ENCODE results near the gene UPK3A. TPM values are rescaled to one million over a fixed set of nuclear protein-coding genes. Genes with fewer than 3 reads are reported as not detected.
A peak's percentile ranks its signal among the peaks of the same experiment; 100 is the strongest.

The UPK3A gene
- total RNA-seq, 2 donors from 2014 or later = not detected

DNA sequence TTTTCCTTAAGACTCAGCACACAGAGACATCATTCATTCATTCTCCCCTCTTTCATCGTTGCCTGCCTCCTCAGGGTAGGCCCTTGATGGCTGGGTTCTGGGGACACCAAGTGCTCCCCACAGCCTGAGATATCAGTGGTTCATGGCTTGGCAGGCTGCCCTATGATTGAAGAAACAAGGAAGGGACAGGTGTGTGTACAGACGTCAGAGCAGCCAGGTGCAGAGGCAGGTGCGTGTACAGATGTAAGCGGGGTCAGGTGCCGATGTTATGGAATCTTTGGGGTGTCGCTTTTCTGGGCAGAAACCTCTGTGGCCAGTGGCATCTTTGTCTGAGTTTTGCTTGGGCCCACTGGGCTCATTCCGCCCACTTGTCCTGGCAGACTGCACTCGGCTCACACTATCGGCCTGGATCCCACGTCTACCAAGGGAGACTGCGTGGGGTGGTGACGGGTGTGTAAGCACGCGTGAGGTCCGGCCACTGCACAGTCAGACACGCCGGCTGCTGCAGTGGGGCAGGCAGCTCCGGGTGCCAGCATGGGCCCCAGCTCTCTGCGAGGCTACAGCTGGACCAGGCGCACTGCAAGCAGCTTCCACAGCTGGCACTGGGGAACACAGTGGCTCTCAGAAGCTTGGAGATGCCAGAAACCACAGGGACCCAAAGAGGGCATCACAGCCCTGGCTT lies 23.2 kb upstream of the UPK3A start:
- H3K4me1 ChIP-seq (ENCODE audit: control insufficient read depth, insufficient read depth, low read length) = no peaks in the 10 kb centered on the region
- Mint-ChIP-seq H3K4me3 (no peak overlapping the region), H3K27ac (no peak overlapping the region), H3K9me3 (peaks cover 9% of the 10 kb centered on the region), H3K27me3 (ENCODE audit: insufficient read depth) (peaks cover 9% of the 10 kb centered on the region), H3K4me1 (no peaks in the 10 kb centered on the region), H3K36me3 (ENCODE audit: low read depth) (no peaks in the 10 kb centered on the region)
- no peak overlapping the region for H3K27ac ChIP-seq (ENCODE audit: low read depth, low read length)
- TF ChIP-seq CTCF (conservative IDR thresholded peaks at IDR 0.05) = no peak
- H3K9me3 ChIP-seq (ENCODE audit: control insufficient read depth, low read length) = no peaks in the 10 kb centered on the region
- H3K4me3 ChIP-seq (ENCODE audit: low read length) = no peak overlapping the region
- no peaks in the 10 kb centered on the region for H3K36me3 ChIP-seq (ENCODE audit: control insufficient read depth, insufficient read depth, low read length)
- WGBS, 2 experiments (ENCODE audit: insufficient coverage in 1 of 2, insufficient read length in 1 of 2) = 93 to 98% methylated on average over 18 to 20 of the region's 20 CpGs
- no peak for DNase-seq
- no peaks in the 10 kb centered on the region for H3K27me3 ChIP-seq (ENCODE audit: control insufficient read depth, insufficient read depth, low read length, poor library complexity, severe bottlenecking)
- H3K9ac ChIP-seq (ENCODE audit: extremely low read depth, low read length, poor library complexity, severe bottlenecking) = no peak overlapping the region

- no peaks in the 10 kb centered on the region for H3K36me3 Mint-ChIP-seq (ENCODE audit: low read depth)
- WGBS, 2 experiments (ENCODE audit: insufficient coverage in 1 of 2, insufficient read length in 1 of 2) = 88 to 91% methylated on average over 9 to 13 of the region's 13 CpGs
- no peaks in the 10 kb centered on the region for H3K36me3 ChIP-seq (ENCODE audit: control insufficient read depth, insufficient read depth, low read length)
Measured at GRCh38 chr22:45262195-45262930, 22.4 kb upstream of the UPK3A start.

GRCh38 chr22:45262931-45263462 lies 21.8 kb upstream of the UPK3A start:
- DNase-seq = no peak
- Mint-ChIP-seq H3K36me3 (ENCODE audit: low read depth) (no peaks in the 10 kb centered on the region), H3K4me1 (no peaks in the 10 kb centered on the region), H3K4me3 (no peak overlapping the region), H3K9me3 (peaks cover 2% of the 10 kb centered on the region), H3K27ac (no peak overlapping the region), H3K27me3 (ENCODE audit: insufficient read depth) (peaks cover 9% of the 10 kb centered on the region)
- peak overlapping the region; percentile 11 for H3K27ac ChIP-seq (ENCODE audit: low read depth, low read length)
- no peak for TF ChIP-seq CTCF (conservative IDR thresholded peaks at IDR 0.05)
- H3K36me3 ChIP-seq (ENCODE audit: control insufficient read depth, insufficient read depth, low read length) = no peaks in the 10 kb centered on the region
- H3K4me3 ChIP-seq (ENCODE audit: low read length) = no peak overlapping the region
- no peak overlapping the region for H3K9ac ChIP-seq (ENCODE audit: extremely low read depth, low read length, poor library complexity, severe bottlenecking)
- H3K9me3 ChIP-seq (ENCODE audit: control insufficient read depth, low read length) = no peaks in the 10 kb centered on the region
- WGBS, 2 experiments (ENCODE audit: insufficient coverage in 1 of 2, insufficient read length in 1 of 2) = 92 to 95% methylated on average over 10 to 14 of the region's 14 CpGs
- H3K4me1 ChIP-seq (ENCODE audit: control insufficient read depth, insufficient read depth, low read length) = no peaks in the 10 kb centered on the region
- H3K27me3 ChIP-seq (ENCODE audit: control insufficient read depth, insufficient read depth, low read length, poor library complexity, severe bottlenecking) = no peaks in the 10 kb centered on the region

More at GRCh38 chr22:45262195-45262930, 22.4 kb upstream of the UPK3A start:
- no peak for DNase-seq
- Mint-ChIP-seq H3K27me3 (ENCODE audit: insufficient read depth) (peaks cover 9% of the 10 kb centered on the region), H3K4me3 (no peak overlapping the region), H3K4me1 (no peaks in the 10 kb centered on the region), H3K27ac (no peak overlapping the region), H3K9me3 (peaks cover 6% of the 10 kb centered on the region)
- Histone ChIP-seq H3K9me3 (ENCODE audit: control insufficient read depth, low read length) (no peaks in the 10 kb centered on the region), H3K9ac (ENCODE audit: extremely low read depth, low read length, poor library complexity, severe bottlenecking) (no peak overlapping the region), H3K4me3 (ENCODE audit: low read length) (no peak overlapping the region), H3K27ac (ENCODE audit: low read depth, low read length) (no peak overlapping the region), H3K27me3 (ENCODE audit: control insufficient read depth, insufficient read depth, low read length, poor library complexity, severe bottlenecking) (no peaks in the 10 kb centered on the region), H3K4me1 (ENCODE audit: control insufficient read depth, insufficient read depth, low read length) (no peaks in the 10 kb centered on the region)
- TF ChIP-seq CTCF (conservative IDR thresholded peaks at IDR 0.05) = no peak

All from endodermal cell (in vitro differentiated cells).